ENCODE results near the gene DOHH. TPM values are rescaled to one million over a fixed set of nuclear protein-coding genes. Genes with fewer than 3 reads are reported as not detected.

The DOHH gene
- total and polyA plus RNA-seq, 9 of the 15 experiments (the other 6 are each of a cell fraction or from before 2014, with no cell fraction given): 0.14 to 47.2 (median 5.1) TPM

- TF ChIP-seq SIN3A (IDR thresholded peaks at IDR 0.05; ENCODE audit: borderline replicate concordance in 2 of 2, control insufficient read depth in 1 of 2, low read depth in 2 of 2, low read length in 2 of 2) (no peak), TFAP4 (CRISPR knock-in tag; IDR thresholded peaks at IDR 0.05; ENCODE audit: borderline replicate concordance) (peak; percentile 68; the same call in 1 of the 2 replicates), ZNF282 (CRISPR knock-in tag; IDR thresholded peaks at IDR 0.05) (no peak), POLR2A (conservative IDR thresholded peaks at IDR 0.05) (peak; percentile 36), ZBED1 (IDR thresholded peaks at IDR 0.05) (0 out of 2 replicates have a peak, but pooled peaks have one; percentile 10)
Observed at GRCh38 chr19:3538965-3539755, 38.7 kb upstream of the DOHH start, which contains the start of gene TEKTIP1 (continued).

GRCh38 chr19:3538258-3538929 is 37.9 kb upstream of the DOHH start:
- in situ Hi-C loops (cut with MboI): no loop called here
- no peak overlapping the region; the same call in 2 of the 3 replicates for H3K27ac ChIP-seq (ENCODE audit: extremely low read depth, low read depth, low read length)
- peaks cover 34% of the 10 kb centered on the region; the same call in 2 of the 3 replicates for H3K36me3 ChIP-seq (ENCODE audit: control insufficient read depth, insufficient read depth, low read length)
- H3K4me1 ChIP-seq (replicated peaks in 1 of 2; ENCODE audit: control insufficient read depth in 2 of 2, insufficient read depth in 2 of 2, low read length in 2 of 2): peaks cover 7 to 45% of the 10 kb centered on the region in 2 experiments; a peak in 3 of 5 replicates
- BruUV-seq (replicated peaks): no TSS peak
- no peaks in the 10 kb centered on the region for H3K79me2 ChIP-seq (ENCODE audit: control insufficient read depth, insufficient read depth, low read length)
- intact Hi-C loops (cut with micrococcal nuclease): no loop called here
- ChIA-PET CTCF (ENCODE audit: low intra/inter-chr PET ratio) (no interaction called here), POLR2A (interaction anchor here (0.6 to 3.1 kb wide), 7 partner anchors 11 to 236 kb away, joined by 3 to 15 read pairs (median 6); partner anchors contain the start of gene MFSD12)
- ATAC-seq (peak; percentile 55), FAIRE-seq (peak; percentile 19), DNase-seq (ENCODE audit: extremely low read depth in 1 of 4, low spot score in 3 of 4) (peak in 1 of 4 experiments; percentile 38)
- no peaks in the 10 kb centered on the region for H3K9me3 ChIP-seq (replicated peaks; ENCODE audit: control insufficient read depth, insufficient read depth, low read depth, low read length)
- 0 out of 2 replicates have a peak, but pooled peaks cover 5% of the 10 kb centered on the region for H4K20me1 ChIP-seq (replicated peaks; ENCODE audit: control insufficient read depth, insufficient read depth, low read length)
- WGBS (ENCODE audit: insufficient coverage, low coverage, missing lambda C conversion rate): 63% methylated on average over 23 of the region's 25 CpGs
- H3K4me3 ChIP-seq: no peak overlapping the region
- H2AFZ ChIP-seq (ENCODE audit: low read depth, low read length): no peak overlapping the region
- no peak overlapping the region for H3K4me2 ChIP-seq (ENCODE audit: insufficient read depth, low read length)
- peak overlapping the region in 1 of 2 experiments; percentile 74; a peak in 2 of 4 replicates for H3K9ac ChIP-seq (ENCODE audit: insufficient read depth in 1 of 2, low read depth in 2 of 2, low read length in 2 of 2)
- no peaks in the 10 kb centered on the region for H3K27me3 ChIP-seq (ENCODE audit: control insufficient read depth in 2 of 2, insufficient read depth in 2 of 2, low read length in 2 of 2)
- H3K9me1 ChIP-seq (ENCODE audit: control insufficient read depth, insufficient read depth, low read length): no peaks in the 10 kb centered on the region
- TF ChIP-seq ZNF134 (CRISPR knock-in tag; conservative IDR thresholded peaks at IDR 0.05) (no peak), HDGF (IDR thresholded peaks at IDR 0.05) (no peak), L3MBTL2 (IDR thresholded peaks at IDR 0.05) (no peak), XRCC5 (IDR thresholded peaks at IDR 0.05; ENCODE audit: low read depth, low read length) (0 out of 2 replicates have a peak, but pooled peaks have one; percentile 14), MCM2 (IDR thresholded peaks at IDR 0.05; ENCODE audit: low read depth) (no peak), MLLT1 (IDR thresholded peaks at IDR 0.05) (no peak), MEF2A (IDR thresholded peaks at IDR 0.05; ENCODE audit: control insufficient read depth, low read depth, low read length) (no peak), FIP1L1 (IDR thresholded peaks at IDR 0.05; ENCODE audit: low read depth, low read length, poor library complexity, severe bottlenecking) (peak; percentile 7), ZKSCAN3 (CRISPR knock-in tag; IDR thresholded peaks at IDR 0.05) (no peak), ZNF354B (CRISPR knock-in tag; IDR thresholded peaks at IDR 0.05) (no peak), ZNF766 (CRISPR knock-in tag; conservative IDR thresholded peaks at IDR 0.05) (no peak), KLF13 (tag; IDR thresholded peaks at IDR 0.05; ENCODE audit: borderline replicate concordance, low read depth) (no peak), RCOR1 (IDR thresholded peaks at IDR 0.05; ENCODE audit: borderline replicate concordance in 1 of 2, low read depth in 2 of 2, low read length in 2 of 2) (no peak), SMAD4 (CRISPR knock-in tag; conservative IDR thresholded peaks at IDR 0.05) (no peak)
